Stomach (tissue), 9 donors: ENCODE results near the gene REV3L. TPM values are rescaled to one million over a fixed set of nuclear protein-coding genes. Genes with fewer than 3 reads are reported as not detected.
A peak's percentile ranks its signal among the peaks of the same experiment; 100 is the strongest.

Experiments
- DNase-seq, 2 donors: peaks; one replicate each; pipeline versions ENCODE4 v3.0.0 to v3.0.0-alpha.2; 2013 to 2019
- H3K27ac ChIP-seq, 5 donors: fragments of 200-600 bp in 4 of 5; sonication (generic) in 4 of 5; one replicate each; pipeline ENCODE4 v1.5.1; 2013 to 2019; ENCODE audit warnings: mild to moderate bottlenecking in 1 of 5, moderate library complexity in 1 of 5
- H3K27me3 ChIP-seq, 3 donors: fragments of 200-600 bp; sonication (generic); one replicate each; pipeline ENCODE4 v1.5.1; 2017 to 2019; ENCODE audit warnings: mixed run types in 1 of 3
- H3K36me3 ChIP-seq, 4 donors: fragments of 200-600 bp; sonication (generic); 1 replicate in 3 of 4; 2 replicates in 1 of 4; pipeline ENCODE4 v1.5.1; 2016 to 2019
- H3K4me1 ChIP-seq, 4 donors: fragments of 200-600 bp; sonication (generic); one replicate each; pipeline ENCODE4 v1.5.1; 2016 to 2019
- H3K4me3 ChIP-seq, 4 donors: fragments of 200-600 bp; sonication (generic) in 3 of 4; one replicate each; pipeline ENCODE4 v1.5.1; 2016 to 2019; ENCODE audit warnings: mild to moderate bottlenecking in 1 of 4
- H3K9me3 ChIP-seq, 4 donors: fragments of 200-600 bp; sonication (generic); one replicate each; pipeline ENCODE4 v1.5.1; 2016 to 2019
- CTCF ChIP-seq, 7 experiments: fragments of 450-650 bp in 4 of 7; fragments of 200-600 bp in 3 of 7; sonication (generic) in 3 of 7; IDR thresholded peaks; one replicate each; pipeline ENCODE4 v1.5.1; 2016 to 2019; ENCODE audit warnings: antibody characterized with exemption in 7 of 7, control low read depth in 2 of 7, mild to moderate bottlenecking in 1 of 7
- EP300 ChIP-seq: sonication (generic); formaldehyde crosslinking; IDR thresholded peaks from one replicate; pipeline ENCODE4 v1.6.1; 2017; ENCODE audit warnings: antibody characterized with exemption
- POLR2A ChIP-seq, 4 donors: fragments of 450-650 bp; IDR thresholded peaks; one replicate each; pipeline ENCODE4 v1.6.1; 2016; ENCODE audit warnings: antibody characterized with exemption in 4 of 4, control low read depth in 2 of 4, mild to moderate bottlenecking in 1 of 4, moderate library complexity in 1 of 4
- POLR2AphosphoS5 ChIP-seq, 3 donors: sonication (generic); formaldehyde crosslinking; IDR thresholded peaks; one replicate each; pipeline ENCODE4 v1.6.1; 2016; ENCODE audit warnings: antibody characterized with exemption in 3 of 3
- WGBS, 5 donors: extraction: QIAGEN DNeasy Blood & Tissue Kit in 3 of 5; methylation state at CpG; one replicate each; pipeline versions ENCODE4 v1.1.5 to v1.1.7; 2013 to 2018; 5-methylcytosine and 5-hydroxymethylcytosine counted together
- intact Hi-C: fragments of 100-400 bp; cut with DNase I; formaldehyde crosslinking; loops from one replicate; pipeline ENCODE4 v1.15.1; 2023; ENCODE audit warnings: low total_unique reads
- polyA plus RNA-seq, 3 donors: library from polyadenylated mRNA; stranded (reverse); fragments of 200-250 nt; gene quantifications; one replicate each; pipeline ENCODE4 v1.2.3, GENCODE V29; 2013
- total RNA-seq, 5 donors: library from RNA; depleted of rRNA; stranded (reverse); fragments of >200 nt; gene quantifications; one replicate each; pipeline versions ENCODE4 v1.1.0 to v1.2.3, GENCODE V29; 2014 to 2016
- donor health status: healthy with polysubstance abuse.
- donor health status: Bipolar disorder and iron deficiency.
- donor health status: healthy.

The REV3L gene
- total and polyA plus RNA-seq, 8 donors, result 9.0 to 170 (median 28.3) TPM

- peak overlapping the region in 1 of 5 donors; percentile 15 for H3K27ac ChIP-seq
- 68 to 86% (median 81%) methylated on average over 9 of the region's 9 CpGs for WGBS, 5 donors
- intact Hi-C loops, result loop anchor here (10.0 kb wide), 1 partner anchor 277 kb away; no protein-coding TSS in a partner anchor
These were observed 115.5 kb downstream of the REV3L start for GRCh38 chr6:111367393-111368088.

GRCh38 chr6:111361648-111362047 lies 121.4 kb downstream of the REV3L start:
- Histone ChIP-seq H3K27me3 (no peaks in the 10 kb centered on the region), H3K27ac (no peak overlapping the region), H3K9me3 (no peaks in the 10 kb centered on the region), H3K4me3 (no peak overlapping the region), H3K4me1 (peaks cover 0 to 25% (median 10%) of the 10 kb centered on the region in 4 donors), H3K36me3 (peaks cover 0 to 33% (median 26%) of the 10 kb centered on the region in 4 donors)
- intact Hi-C loops, result loop anchor here (10.0 kb wide), 1 partner anchor 283 kb away; no protein-coding TSS in a partner anchor
- TF ChIP-seq EP300 (no peak), CTCF (IDR thresholded peaks at IDR 0.05) (peak in 3 of 7 experiments; percentile 12 to 48 (median 31))
- 31 to 58% (median 42%) methylated on average over 5 of the region's 5 CpGs for WGBS, 5 donors
- peak in 1 of 2 donors; percentile 67 for DNase-seq

More at GRCh38 chr6:111367393-111368088, 115.5 kb downstream of the REV3L start:
- TF ChIP-seq CTCF (IDR thresholded peaks at IDR 0.05) (no peak), EP300 (no peak), POLR2AphosphoS5 (IDR thresholded peaks at IDR 0.05) (no peak), POLR2A (IDR thresholded peaks at IDR 0.05) (no peak)
- Histone ChIP-seq H3K4me3 (no peak overlapping the region), H3K9me3 (no peaks in the 10 kb centered on the region), H3K36me3 (peaks cover 0 to 32% (median 25%) of the 10 kb centered on the region in 4 donors), H3K4me1 (peaks cover 0 to 11% (median 2%) of the 10 kb centered on the region in 4 donors), H3K27me3 (no peaks in the 10 kb centered on the region)
- peak in 1 of 2 donors; percentile 14 for DNase-seq

GRCh38 chr6:111358454-111358853 lies 124.6 kb downstream of the REV3L start:
- Histone ChIP-seq H3K27ac (no peak overlapping the region), H3K4me1 (peaks cover 0 to 27% (median 12%) of the 10 kb centered on the region in 4 donors), H3K36me3 (peaks cover 6 to 62% (median 41%) of the 10 kb centered on the region in 4 donors), H3K27me3 (no peaks in the 10 kb centered on the region), H3K9me3 (no peaks in the 10 kb centered on the region), H3K4me3 (no peak overlapping the region)
- no peak for DNase-seq
- 31 to 64% (median 44%) methylated on average over 1 of the region's 1 CpG for whole genome bisulfite sequencing, 5 donors
- TF ChIP-seq POLR2A (IDR thresholded peaks at IDR 0.05), result no peak
- TF ChIP-seq CTCF (IDR thresholded peaks at IDR 0.05), result no peak
- no peak for TF ChIP-seq POLR2AphosphoS5 (IDR thresholded peaks at IDR 0.05)
- TF ChIP-seq EP300, result no peak
- intact Hi-C loops, result no loop called here

- Histone ChIP-seq H3K27me3 (no peaks in the 10 kb centered on the region), H3K4me3 (no peak overlapping the region), H3K27ac (no peak overlapping the region), H3K9me3 (no peaks in the 10 kb centered on the region), H3K4me1 (peaks cover 0 to 27% (median 12%) of the 10 kb centered on the region in 4 donors), H3K36me3 (peaks cover 6 to 62% (median 41%) of the 10 kb centered on the region in 4 donors)
- intact Hi-C loops, result no loop called here
- no peak for DNase-seq
- TF ChIP-seq CTCF (IDR thresholded peaks at IDR 0.05) (no peak), POLR2A (IDR thresholded peaks at IDR 0.05) (no peak), POLR2AphosphoS5 (IDR thresholded peaks at IDR 0.05) (no peak), EP300 (no peak)
These were observed 125.3 kb downstream of the REV3L start for GRCh38 chr6:111357705-111358104.
